SK-N-SH (cell line): ENCODE results near the gene ZNF438. TPM values are rescaled to one million over a fixed set of nuclear protein-coding genes. Genes with fewer than 3 reads are reported as not detected.

Experiments
- CTCF ChIA-PET: fragments of 300-600, 350-600 bp; formaldehyde crosslinking; extraction: SDS; loops from one replicate; lab custom pipeline; 2021; lab: Yijun Ruan, JAX
- POLR2A ChIA-PET: fragments of 350-600 bp; sonication (Branson Sonifier 250); formaldehyde crosslinking; extraction: SDS; loops from one replicate; lab custom pipeline; 2020; ENCODE audit warnings: antibody characterized with exemption, inconsistent platforms; lab: Yijun Ruan, JAX
- DNase-seq: peaks from one replicate; pipeline ENCODE4 v3.0.0; 2012
- H2AFZ ChIP-seq: fragments of 200-600 bp; sonication (generic); 2 replicates; pipeline ENCODE4 v1.8.1; 2016; ENCODE audit warnings: antibody characterized with exemption, mild to moderate bottlenecking, low read depth
- H3F3A ChIP-seq: fragments of 200-600 bp; sonication (generic); replicated peaks from 2 replicates; pipeline ENCODE3; 2016; ENCODE audit warnings: antibody characterized with exemption, mild to moderate bottlenecking; ENCODE audit not compliant: insufficient read depth
- H3K27ac ChIP-seq, 2 experiments: fragments of 200-500 bp in 1 of 2; fragments of 200-600 bp in 1 of 2; sonication (Bioruptor generic) in 1 of 2; sonication (generic), shearing (Covaris generic) in 1 of 2; 2 replicates each; pipeline versions ENCODE4 v1.5.1 to v1.6.1; 2014 to 2016; ENCODE audit warnings: low read depth in 2 of 2, inconsistent platforms in 1 of 2, low read length in 1 of 2, mild to moderate bottlenecking in 1 of 2, mixed read lengths in 1 of 2
- H3K27me3 ChIP-seq: fragments of 200-600 bp; sonication (generic), shearing (Covaris generic); 2 replicates; pipeline ENCODE4 v1.6.1; 2016; ENCODE audit warnings: mixed run types; ENCODE audit not compliant: insufficient read depth
- H3K36me3 ChIP-seq, 2 experiments: fragments of 200-500 bp in 1 of 2; fragments of 200-600 bp in 1 of 2; sonication (Bioruptor generic) in 1 of 2; sonication (generic) in 1 of 2; replicated peaks in 1 of 2; 2 replicates each; pipeline versions ENCODE3 to v1.5.1; 2014 to 2016; ENCODE audit warnings: low read length in 1 of 2, mild to moderate bottlenecking in 1 of 2; ENCODE audit not compliant: insufficient read depth in 2 of 2, control insufficient read depth in 1 of 2
- H3K4me1 ChIP-seq, 2 experiments: fragments of 200-500 bp in 1 of 2; fragments of 200-600 bp in 1 of 2; sonication (Bioruptor generic) in 1 of 2; sonication (generic), shearing (Covaris generic) in 1 of 2; 2 replicates each; pipeline versions ENCODE4 v1.5.1 to v1.6.1; 2014 to 2016; ENCODE audit warnings: low read depth in 1 of 2, low read length in 1 of 2, mixed run types in 1 of 2; ENCODE audit not compliant: insufficient read depth in 2 of 2, control insufficient read depth in 1 of 2
- H3K4me2 ChIP-seq: fragments of 200-600 bp; sonication (generic), shearing (Covaris generic); 2 replicates; pipeline ENCODE4 v1.6.1; 2017; ENCODE audit warnings: mixed run types
- H3K4me3 ChIP-seq, 2 experiments: fragments of 200-500 bp in 1 of 2; fragments of 200-600 bp in 1 of 2; sonication (Bioruptor generic) in 1 of 2; sonication (generic), shearing (Covaris generic) in 1 of 2; 2 replicates each; pipeline versions ENCODE4 v1.5.1 to v1.8.1; 2014 to 2016; ENCODE audit warnings: low read depth in 2 of 2, inconsistent platforms in 1 of 2, low read length in 1 of 2, mild to moderate bottlenecking in 1 of 2, mixed read lengths in 1 of 2, moderate library complexity in 1 of 2
- H3K79me2 ChIP-seq: fragments of 200-600 bp; sonication (generic); 2 replicates; pipeline ENCODE4 v1.8.1; 2017; ENCODE audit warnings: mild to moderate bottlenecking; ENCODE audit not compliant: insufficient read depth
- H3K9ac ChIP-seq: fragments of 200-600 bp; sonication (generic); 2 replicates; pipeline ENCODE4 v1.6.1; 2017; ENCODE audit warnings: mixed run types
- H3K9me2 ChIP-seq: fragments of 200-600 bp; sonication (generic); 2 replicates; pipeline ENCODE4 v1.6.1; 2017; ENCODE audit warnings: mixed run types
- H3K9me3 ChIP-seq: fragments of 200-600 bp; sonication (generic); 2 replicates; pipeline ENCODE4 v1.6.1; 2017; ENCODE audit warnings: mixed run types, mild to moderate bottlenecking, moderate library complexity
- H4K20me1 ChIP-seq: fragments of 200-600 bp; sonication (generic); 2 replicates; pipeline ENCODE4 v1.6.1; 2017; ENCODE audit warnings: mild to moderate bottlenecking, mixed run types; ENCODE audit not compliant: insufficient read depth
- FOXM1 ChIP-seq: IDR thresholded peaks from 2 replicates; pipeline ENCODE4 v1.4.0; 2012; ENCODE audit warnings: low read depth, mild to moderate bottlenecking
- MAX ChIP-seq: IDR thresholded peaks from 2 replicates; pipeline ENCODE4 v1.4.0; 2012; ENCODE audit warnings: low read depth
- MEF2A ChIP-seq: IDR thresholded peaks from 2 replicates; pipeline ENCODE4 v1.4.0; 2012; ENCODE audit warnings: low read depth, borderline replicate concordance
- NFIC ChIP-seq: IDR thresholded peaks from 2 replicates; pipeline ENCODE4 v1.4.0; 2012; ENCODE audit warnings: borderline replicate concordance
- NRF1 ChIP-seq: IDR thresholded peaks from 2 replicates; pipeline ENCODE4 v1.6.1; 2012; ENCODE audit warnings: low read depth, mild to moderate bottlenecking, low read length
- RFX5 ChIP-seq: IDR thresholded peaks from 2 replicates; pipeline ENCODE4 v1.6.1; 2012; ENCODE audit warnings: mild to moderate bottlenecking, improper control_type of control experiment, low read length
- SIN3A ChIP-seq: IDR thresholded peaks from 2 replicates; pipeline ENCODE4 v1.6.1; 2012; ENCODE audit warnings: low read depth, mild to moderate bottlenecking, low read length, moderate library complexity, borderline replicate concordance
- TCF12 ChIP-seq: IDR thresholded peaks from 2 replicates; pipeline ENCODE4 v1.4.0; 2012
- USF1 ChIP-seq: IDR thresholded peaks from 2 replicates; pipeline ENCODE4 v1.4.0; 2012; ENCODE audit warnings: low read depth, borderline replicate concordance
- YY1 ChIP-seq: IDR thresholded peaks from 2 replicates; pipeline ENCODE4 v1.4.0; 2012; ENCODE audit warnings: low read depth, mild to moderate bottlenecking
- WGBS: methylation state at CpG from one replicate; pipeline ENCODE4 v1.1.6; 2017; ENCODE audit warnings: low lambda C conversion rate; 5-methylcytosine and 5-hydroxymethylcytosine counted together
- polyA plus RNA-seq, 3 experiments: library from polyadenylated mRNA; depleted of rRNA; stranded (reverse); fragments of >200 nt; gene quantifications; 2 replicates each; pipeline ENCODE4 v1.2.3, GENCODE V29; 2012
- TF ChIP-seq, protein P1 (sequence below): fragments of 150-350 bp; IDR thresholded peaks from 2 replicates; pipeline ENCODE4 v1.6.1; 2017; ENCODE audit warnings: antibody characterized with exemption, low read length, low read depth, borderline replicate concordance
- TF ChIP-seq, protein P2 (sequence below): IDR thresholded peaks from 2 replicates; pipeline ENCODE4 v1.6.1; 2012; ENCODE audit warnings: mild to moderate bottlenecking, low read depth, low read length, moderate library complexity
- TF ChIP-seq, protein P3 (sequence below): fragments of 150-350 bp; IDR thresholded peaks from 2 replicates; pipeline ENCODE4 v1.6.1; 2016; ENCODE audit warnings: mild to moderate bottlenecking, low read depth, low read length

Gene ZNF438
- polyA plus RNA-seq, 1 of the 3 experiments (the other 2 are of a cell fraction), result 2.1 TPM

DNA sequence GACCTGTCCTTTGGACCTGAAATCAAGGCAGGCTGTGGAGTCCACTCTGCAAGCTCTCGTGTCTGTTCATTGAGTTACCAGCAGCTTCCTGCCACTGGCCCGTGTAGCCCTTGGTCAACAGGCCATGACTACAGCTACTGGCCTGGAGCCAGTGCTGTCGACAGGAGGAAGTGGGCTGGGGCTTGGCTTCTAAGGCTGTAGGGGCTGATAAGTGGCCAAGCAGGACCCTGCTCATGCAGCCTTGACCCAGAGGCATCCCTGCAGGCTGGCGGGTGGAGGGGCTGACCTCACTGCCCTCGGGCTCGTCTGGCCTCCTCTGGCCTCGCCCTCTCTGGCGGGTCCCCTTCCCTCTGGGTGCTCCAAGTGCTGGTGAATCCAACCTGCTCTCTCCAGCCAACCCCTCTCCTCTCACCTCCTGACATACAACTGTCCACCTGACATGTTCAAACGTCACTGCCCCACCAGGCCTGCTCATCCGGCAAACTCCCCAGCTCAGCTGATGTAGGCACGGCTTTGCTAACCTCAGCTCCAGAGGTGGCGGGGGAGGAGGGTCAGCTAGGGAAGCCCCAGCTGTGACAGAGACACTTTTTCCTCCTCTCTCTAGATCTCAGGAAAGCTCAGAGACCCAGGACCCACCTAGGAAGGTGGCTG is 213.5 kb downstream of the ZNF438 start:
- Histone ChIP-seq H3F3A (peaks cover 37% of the 10 kb centered on the region), H3K4me2 (no peak overlapping the region), H3K9me3 (no peaks in the 10 kb centered on the region), H3K36me3 (no peaks in the 10 kb centered on the region), H3K79me2 (no peaks in the 10 kb centered on the region), H3K9ac (no peak overlapping the region)
- whole genome bisulfite sequencing, result 81% methylated on average over 6 of the region's 12 CpGs
- TF ChIP-seq RFX5 (no peak), TCF12 (no peak), NRF1 (no peak), MAX (no peak), SIN3A (no peak), NFIC (no peak), YY1 (no peak), FOXM1 (no peak), MEF2A (no peak), USF1 (no peak)
- TF ChIP-seq, protein P1, sequence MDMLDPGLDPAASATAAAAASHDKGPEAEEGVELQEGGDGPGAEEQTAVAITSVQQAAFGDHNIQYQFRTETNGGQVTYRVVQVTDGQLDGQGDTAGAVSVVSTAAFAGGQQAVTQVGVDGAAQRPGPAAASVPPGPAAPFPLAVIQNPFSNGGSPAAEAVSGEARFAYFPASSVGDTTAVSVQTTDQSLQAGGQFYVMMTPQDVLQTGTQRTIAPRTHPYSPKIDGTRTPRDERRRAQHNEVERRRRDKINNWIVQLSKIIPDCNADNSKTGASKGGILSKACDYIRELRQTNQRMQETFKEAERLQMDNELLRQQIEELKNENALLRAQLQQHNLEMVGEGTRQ, result no peak
- TF ChIP-seq, protein P2, sequence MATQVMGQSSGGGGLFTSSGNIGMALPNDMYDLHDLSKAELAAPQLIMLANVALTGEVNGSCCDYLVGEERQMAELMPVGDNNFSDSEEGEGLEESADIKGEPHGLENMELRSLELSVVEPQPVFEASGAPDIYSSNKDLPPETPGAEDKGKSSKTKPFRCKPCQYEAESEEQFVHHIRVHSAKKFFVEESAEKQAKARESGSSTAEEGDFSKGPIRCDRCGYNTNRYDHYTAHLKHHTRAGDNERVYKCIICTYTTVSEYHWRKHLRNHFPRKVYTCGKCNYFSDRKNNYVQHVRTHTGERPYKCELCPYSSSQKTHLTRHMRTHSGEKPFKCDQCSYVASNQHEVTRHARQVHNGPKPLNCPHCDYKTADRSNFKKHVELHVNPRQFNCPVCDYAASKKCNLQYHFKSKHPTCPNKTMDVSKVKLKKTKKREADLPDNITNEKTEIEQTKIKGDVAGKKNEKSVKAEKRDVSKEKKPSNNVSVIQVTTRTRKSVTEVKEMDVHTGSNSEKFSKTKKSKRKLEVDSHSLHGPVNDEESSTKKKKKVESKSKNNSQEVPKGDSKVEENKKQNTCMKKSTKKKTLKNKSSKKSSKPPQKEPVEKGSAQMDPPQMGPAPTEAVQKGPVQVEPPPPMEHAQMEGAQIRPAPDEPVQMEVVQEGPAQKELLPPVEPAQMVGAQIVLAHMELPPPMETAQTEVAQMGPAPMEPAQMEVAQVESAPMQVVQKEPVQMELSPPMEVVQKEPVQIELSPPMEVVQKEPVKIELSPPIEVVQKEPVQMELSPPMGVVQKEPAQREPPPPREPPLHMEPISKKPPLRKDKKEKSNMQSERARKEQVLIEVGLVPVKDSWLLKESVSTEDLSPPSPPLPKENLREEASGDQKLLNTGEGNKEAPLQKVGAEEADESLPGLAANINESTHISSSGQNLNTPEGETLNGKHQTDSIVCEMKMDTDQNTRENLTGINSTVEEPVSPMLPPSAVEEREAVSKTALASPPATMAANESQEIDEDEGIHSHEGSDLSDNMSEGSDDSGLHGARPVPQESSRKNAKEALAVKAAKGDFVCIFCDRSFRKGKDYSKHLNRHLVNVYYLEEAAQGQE, result no peak
- TF ChIP-seq, protein P3, sequence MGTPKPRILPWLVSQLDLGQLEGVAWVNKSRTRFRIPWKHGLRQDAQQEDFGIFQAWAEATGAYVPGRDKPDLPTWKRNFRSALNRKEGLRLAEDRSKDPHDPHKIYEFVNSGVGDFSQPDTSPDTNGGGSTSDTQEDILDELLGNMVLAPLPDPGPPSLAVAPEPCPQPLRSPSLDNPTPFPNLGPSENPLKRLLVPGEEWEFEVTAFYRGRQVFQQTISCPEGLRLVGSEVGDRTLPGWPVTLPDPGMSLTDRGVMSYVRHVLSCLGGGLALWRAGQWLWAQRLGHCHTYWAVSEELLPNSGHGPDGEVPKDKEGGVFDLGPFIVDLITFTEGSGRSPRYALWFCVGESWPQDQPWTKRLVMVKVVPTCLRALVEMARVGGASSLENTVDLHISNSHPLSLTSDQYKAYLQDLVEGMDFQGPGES, result no peak
- TF ChIP-seq, all 33 proteins: peak for 0
- no peak overlapping the region; a peak in 1 of 4 replicates for H3K27ac ChIP-seq
- H3K27me3 ChIP-seq, result no peaks in the 10 kb centered on the region
- peak overlapping the region; percentile 57; the same call in 1 of the 2 replicates for H2AFZ ChIP-seq
- ChIA-PET CTCF (interaction anchor here (1.0 kb wide), 1 partner anchor 10 kb away, joined by 3 read pairs; no protein-coding TSS in a partner anchor), POLR2A (no interaction called here)
- H3K9me2 ChIP-seq, result no peaks in the 10 kb centered on the region
- H4K20me1 ChIP-seq, result no peaks in the 10 kb centered on the region
- DNase-seq, result peak; percentile 42
- H3K4me3 ChIP-seq, result no peak overlapping the region
- H3K4me1 ChIP-seq, result peaks cover 9 to 27% of the 10 kb centered on the region in 2 experiments; a peak in 3 of 4 replicates
